Measurements from ENCODE around the gene KLF7.

GRCh38 chr2:207139552-207139951 lies 26.2 kb downstream of the KLF7 start:
- TF ChIP-seq CTCF (conservative IDR thresholded peaks at IDR 0.05 in 1 of 2, IDR thresholded peaks at IDR 0.05 in 1 of 2; ENCODE audit: extremely low read depth in 1 of 2, insufficient read depth in 1 of 2, low read depth in 1 of 2, low read length in 2 of 2) = no peak
- no peak for TF ChIP-seq EZH2 (IDR thresholded peaks at IDR 0.05; ENCODE audit: borderline replicate concordance, low read length)
